ENCODE results near the gene IGSF8. TPM values are rescaled to one million over a fixed set of nuclear protein-coding genes. Genes with fewer than 3 reads are reported as not detected.

The IGSF8 gene
- total and polyA plus RNA-seq, 2 donors (not counting 3 experiments of a cell fraction or from before 2014, with no cell fraction given): 9.5 to 17.5 TPM

DNA sequence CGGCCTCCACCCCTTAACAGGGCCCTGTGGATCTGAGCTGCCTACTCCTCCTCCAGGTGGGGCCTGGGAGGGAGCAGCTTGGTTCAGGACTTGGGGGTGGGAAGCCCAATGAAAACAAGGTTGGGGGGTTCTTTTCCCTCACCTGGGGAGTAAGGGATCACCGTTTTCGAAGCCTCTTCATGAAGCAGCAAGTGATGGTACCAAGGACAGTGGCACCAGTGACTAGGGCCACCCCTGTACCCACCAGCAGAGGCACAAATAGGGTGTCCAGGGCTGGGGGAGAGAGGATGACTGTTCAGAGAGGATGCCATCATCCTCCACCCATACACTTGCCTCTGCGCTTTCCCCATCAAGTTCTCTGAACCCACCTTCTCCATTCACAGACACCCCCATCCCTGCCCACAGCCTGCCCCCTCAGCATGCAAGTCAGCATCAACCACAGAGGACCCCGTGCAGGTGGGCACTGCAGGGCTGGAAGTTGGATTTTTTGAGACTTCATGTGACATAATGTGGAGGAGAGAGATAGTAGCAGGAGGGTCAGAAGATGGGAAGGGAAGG, 6.7 kb downstream of the IGSF8 start:
- H4K20me1 ChIP-seq (replicated peaks; ENCODE audit: control insufficient read depth, extremely low read depth, insufficient read depth, low read length): no peaks in the 10 kb centered on the region
- H3K4me2 ChIP-seq (ENCODE audit: insufficient read depth, low read length): no peak overlapping the region
- peaks cover 0 to 2% of the 10 kb centered on the region in 2 experiments for H3K27me3 ChIP-seq (ENCODE audit: control insufficient read depth in 2 of 2, insufficient read depth in 2 of 2, low read length in 2 of 2)
- no TSS peak for BruUV-seq (replicated peaks)
- ChIA-PET POLR2A (no interaction called here), CTCF (interaction anchor here (1.2 to 1.4 kb wide), 2 partner anchors 10 to 13 kb away, joined by 4 to 8 read pairs; no protein-coding TSS in a partner anchor)
- H3K79me2 ChIP-seq (ENCODE audit: control insufficient read depth, insufficient read depth, low read length): no peaks in the 10 kb centered on the region
- no peaks in the 10 kb centered on the region for H3K9me3 ChIP-seq (replicated peaks; ENCODE audit: control insufficient read depth, insufficient read depth, low read length)
- no peaks in the 10 kb centered on the region for H3K9me1 ChIP-seq (replicated peaks; ENCODE audit: control insufficient read depth, extremely low read depth, insufficient read depth, low read length)
- no peak overlapping the region for H3K9ac ChIP-seq (replicated peaks; ENCODE audit: extremely low read depth, insufficient read depth, low read length)
- intact Hi-C loops (cut with micrococcal nuclease): no loop called here
- no peak overlapping the region for H3K4me3 ChIP-seq (replicated peaks in 1 of 3; ENCODE audit: insufficient read depth in 1 of 3, low read depth in 1 of 3, low read length in 3 of 3)
- no peaks in the 10 kb centered on the region for H3K36me3 ChIP-seq (ENCODE audit: control insufficient read depth in 2 of 2, extremely low read depth in 1 of 2, insufficient read depth in 2 of 2, low read length in 2 of 2)
- H2AFZ ChIP-seq (ENCODE audit: low read depth, low read length): no peak overlapping the region
- H3K27ac ChIP-seq (ENCODE audit: insufficient read depth, low read depth, low read length): no peak overlapping the region
- H3K4me1 ChIP-seq (ENCODE audit: control insufficient read depth, extremely low read depth, insufficient read depth, low read length): no peaks in the 10 kb centered on the region
- DNase-seq (ENCODE audit: low read depth, low spot score) (no peak), FAIRE-seq (no peak)
- TF ChIP-seq FOS (IDR thresholded peaks at IDR 0.05; ENCODE audit: borderline replicate concordance, insufficient read depth, low read length) (no peak), MYC (IDR thresholded peaks at IDR 0.05; ENCODE audit: low read depth, low read length) (no peak), JUN (IDR thresholded peaks at IDR 0.05; ENCODE audit: borderline replicate concordance, insufficient read depth, insufficient read length, low read depth) (no peak), CTCF (IDR thresholded peaks at IDR 0.05; ENCODE audit: extremely low read depth in 1 of 2, insufficient read depth in 1 of 2, low read depth in 1 of 2, low read length in 2 of 2) (no peak), POLR2AphosphoS5 (IDR thresholded peaks at IDR 0.05; ENCODE audit: insufficient read depth, low read depth, low read length) (no peak), POLR2A (IDR thresholded peaks at IDR 0.05; ENCODE audit: low read depth, low read length) (no peak), EZH2 (IDR thresholded peaks at IDR 0.05; ENCODE audit: borderline replicate concordance, low read depth, low read length, severe bottlenecking) (no peak), GATA2 (IDR thresholded peaks at IDR 0.05; ENCODE audit: insufficient read depth, insufficient read length, low read depth, low read length) (no peak)
- TF ChIP-seq, protein P1, sequence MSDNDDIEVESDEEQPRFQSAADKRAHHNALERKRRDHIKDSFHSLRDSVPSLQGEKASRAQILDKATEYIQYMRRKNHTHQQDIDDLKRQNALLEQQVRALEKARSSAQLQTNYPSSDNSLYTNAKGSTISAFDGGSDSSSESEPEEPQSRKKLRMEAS (IDR thresholded peaks at IDR 0.05; ENCODE audit: insufficient read depth, insufficient read length): no peak
- dilution Hi-C loops (cut with MboI; ENCODE audit: extremely low pct_ligation_motif_present, low sequenced_read_pairs): no loop called here
